ENCODE data around the gene PLAU.

DNA sequence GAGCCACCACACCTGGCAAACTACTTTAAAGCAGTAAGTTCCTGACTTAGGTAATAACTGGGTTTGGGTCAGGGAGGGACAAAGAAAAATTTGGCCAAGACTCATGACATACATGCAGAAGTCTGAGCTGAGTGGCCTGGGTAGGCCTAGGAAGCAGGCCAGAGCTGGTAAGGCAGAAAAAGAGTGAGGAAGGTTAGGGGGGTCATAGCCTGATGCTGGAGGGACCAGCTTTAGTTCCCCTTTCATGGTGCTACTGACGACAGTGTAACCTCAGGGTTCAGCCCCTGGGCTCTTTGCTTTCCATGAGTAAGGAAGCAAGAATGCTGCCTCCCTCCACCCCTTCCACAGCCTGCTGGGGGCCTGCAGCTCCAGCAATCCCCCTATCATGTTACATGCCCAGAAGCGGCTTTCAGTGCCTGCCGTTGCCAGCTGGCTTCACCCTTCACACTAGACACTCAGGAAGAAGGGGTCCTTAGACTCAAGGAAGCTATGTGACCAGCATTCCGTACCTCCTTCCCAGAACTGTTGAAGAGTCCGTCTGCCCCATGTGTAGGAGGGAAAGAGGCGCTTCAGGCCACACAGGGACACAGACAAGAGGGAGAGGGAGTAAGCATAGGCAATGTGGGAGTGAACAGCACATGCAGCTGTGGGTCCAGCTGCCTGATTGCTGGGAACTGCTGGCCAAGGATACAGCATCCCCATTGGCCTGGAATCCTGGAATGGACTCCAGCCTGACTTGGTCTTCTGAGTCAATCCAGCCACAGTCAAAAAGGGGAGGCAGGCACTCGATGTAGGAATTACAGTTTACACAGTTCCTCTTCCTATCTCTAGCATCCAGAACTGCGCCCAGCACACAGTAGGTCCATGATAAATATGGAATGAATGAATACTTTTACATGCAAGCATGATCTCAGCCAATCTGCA, 4.1 kb upstream of the PLAU start:
- TF ChIP-seq GATA2 (IDR thresholded peaks at IDR 0.05; ENCODE audit: low read depth, low read length) = no peak
- TF ChIP-seq GATA3 (IDR thresholded peaks at IDR 0.05; ENCODE audit: low read depth, low read length) = no peak

Data from SH-SY5Y (cell line).